GM12874 (cell line): ENCODE measurements around the gene INHA.

ENCODE experiments used
- TF ChIP-seq, protein P1 (sequence below): IDR thresholded peaks from 2 replicates; pipeline ENCODE4 v1.5.1; 2011; ENCODE audit warnings: low read depth, mild to moderate bottlenecking, control low read depth, low read length, moderate library complexity; ENCODE audit not compliant: insufficient read depth

The INHA gene

DNA sequence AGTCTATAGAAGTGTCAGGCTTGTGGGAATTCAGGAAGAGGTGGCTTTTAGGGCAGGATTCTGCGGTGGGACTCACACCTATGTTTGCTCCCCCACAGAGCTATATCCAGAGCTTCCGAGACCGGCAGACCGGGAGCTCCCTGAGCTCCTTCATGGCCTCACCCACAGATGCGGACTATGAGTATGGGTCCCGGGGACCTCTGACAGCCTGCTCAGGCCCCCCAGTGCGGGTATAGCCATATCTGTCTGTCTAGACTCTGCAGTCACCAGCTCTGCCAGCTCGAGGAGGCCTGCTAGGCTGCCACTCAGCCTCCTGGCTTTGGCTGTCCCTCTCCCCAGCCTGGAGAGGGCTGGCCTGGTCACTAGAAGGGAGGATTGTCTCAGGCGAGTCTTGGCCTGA, 22.5 kb upstream of the INHA start:
- TF ChIP-seq, protein P1, sequence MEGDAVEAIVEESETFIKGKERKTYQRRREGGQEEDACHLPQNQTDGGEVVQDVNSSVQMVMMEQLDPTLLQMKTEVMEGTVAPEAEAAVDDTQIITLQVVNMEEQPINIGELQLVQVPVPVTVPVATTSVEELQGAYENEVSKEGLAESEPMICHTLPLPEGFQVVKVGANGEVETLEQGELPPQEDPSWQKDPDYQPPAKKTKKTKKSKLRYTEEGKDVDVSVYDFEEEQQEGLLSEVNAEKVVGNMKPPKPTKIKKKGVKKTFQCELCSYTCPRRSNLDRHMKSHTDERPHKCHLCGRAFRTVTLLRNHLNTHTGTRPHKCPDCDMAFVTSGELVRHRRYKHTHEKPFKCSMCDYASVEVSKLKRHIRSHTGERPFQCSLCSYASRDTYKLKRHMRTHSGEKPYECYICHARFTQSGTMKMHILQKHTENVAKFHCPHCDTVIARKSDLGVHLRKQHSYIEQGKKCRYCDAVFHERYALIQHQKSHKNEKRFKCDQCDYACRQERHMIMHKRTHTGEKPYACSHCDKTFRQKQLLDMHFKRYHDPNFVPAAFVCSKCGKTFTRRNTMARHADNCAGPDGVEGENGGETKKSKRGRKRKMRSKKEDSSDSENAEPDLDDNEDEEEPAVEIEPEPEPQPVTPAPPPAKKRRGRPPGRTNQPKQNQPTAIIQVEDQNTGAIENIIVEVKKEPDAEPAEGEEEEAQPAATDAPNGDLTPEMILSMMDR = no peak

DNA sequence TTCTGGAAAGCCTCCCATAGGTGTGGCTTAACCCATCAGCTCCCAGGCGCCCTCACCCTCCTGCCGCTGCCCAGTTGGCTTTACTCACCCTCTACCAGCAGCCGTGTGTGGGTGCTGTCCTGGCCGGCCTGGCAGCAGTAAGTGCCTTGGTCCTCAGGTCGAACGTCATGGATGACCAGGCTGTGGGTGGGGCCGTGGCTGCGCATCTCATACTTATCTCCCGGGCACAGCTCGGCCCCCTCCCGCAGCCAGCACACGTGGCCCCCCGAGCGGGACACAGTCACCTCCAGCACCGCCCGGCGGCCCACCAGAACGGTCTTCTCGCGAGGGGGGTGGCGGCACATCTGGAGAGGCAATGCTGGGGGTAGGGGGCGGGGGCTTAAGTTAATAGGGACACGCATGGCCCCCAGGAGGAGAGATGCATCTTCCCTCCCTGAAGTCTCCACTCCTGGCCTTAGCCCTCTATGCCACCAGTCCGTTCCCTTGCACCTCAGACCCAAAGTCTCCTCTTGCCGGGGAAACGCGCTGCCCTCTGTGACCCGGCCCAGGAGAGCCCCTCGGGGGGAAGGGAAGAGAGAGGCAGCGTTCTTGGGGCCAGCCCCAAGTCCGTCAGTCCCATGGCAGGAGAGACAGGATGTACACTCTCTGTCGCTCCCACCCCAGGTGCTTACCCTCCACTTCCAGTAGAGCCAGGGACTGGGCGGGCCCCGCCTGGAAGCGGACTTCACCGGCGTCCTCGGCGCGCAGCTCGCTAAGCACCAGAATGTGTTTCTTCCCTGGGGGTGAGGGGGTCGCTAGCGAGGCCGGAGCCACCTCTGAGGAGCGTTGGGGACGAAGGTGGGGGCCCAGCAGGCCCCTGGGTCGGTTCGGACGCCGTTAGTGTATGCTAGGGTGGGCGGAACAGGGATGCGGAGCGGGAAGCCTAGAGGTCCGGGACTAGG, 20.4 kb upstream of the INHA start:
- TF ChIP-seq, protein P1 = no peak

DNA sequence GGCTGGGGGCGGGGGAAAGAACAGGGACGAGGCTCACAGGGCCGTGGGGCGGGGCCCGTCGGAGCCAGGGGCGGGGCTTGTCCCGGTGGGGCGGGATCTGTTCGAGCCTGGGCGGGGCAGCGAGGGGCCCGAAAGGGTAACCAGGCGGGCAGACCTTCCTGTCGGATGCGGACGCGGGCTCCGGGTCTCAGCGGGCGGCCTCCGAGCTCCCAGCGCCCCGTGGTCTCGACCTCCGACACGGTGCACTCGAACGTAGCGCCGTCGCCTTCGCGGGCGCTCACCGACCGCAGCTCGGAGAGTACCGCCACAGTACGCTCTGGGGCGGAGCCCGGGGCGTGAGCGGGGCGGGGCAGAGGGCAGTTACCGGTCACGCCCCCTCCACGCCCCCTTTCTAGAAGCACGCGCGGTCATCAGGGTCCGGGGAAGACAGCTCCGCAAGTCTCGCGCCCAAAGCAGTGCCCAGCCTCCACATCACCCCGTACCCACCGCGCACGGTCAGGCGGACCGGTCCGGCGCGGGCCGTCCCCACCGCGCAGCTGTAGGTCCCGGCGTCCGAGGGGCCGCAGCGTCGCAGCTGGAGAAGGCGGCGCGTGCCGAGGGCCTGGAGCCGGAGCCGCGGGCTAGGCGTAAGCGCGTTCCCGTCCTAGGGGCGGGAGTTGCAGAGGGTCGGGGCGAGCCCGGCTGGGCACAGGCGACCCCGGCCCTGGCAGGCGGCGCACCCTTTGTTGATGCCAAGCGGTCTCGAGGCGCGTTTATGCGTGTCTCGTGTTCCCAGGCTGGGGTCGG, 19.5 kb upstream of the INHA start:
- TF ChIP-seq, protein P1 = no peak

DNA sequence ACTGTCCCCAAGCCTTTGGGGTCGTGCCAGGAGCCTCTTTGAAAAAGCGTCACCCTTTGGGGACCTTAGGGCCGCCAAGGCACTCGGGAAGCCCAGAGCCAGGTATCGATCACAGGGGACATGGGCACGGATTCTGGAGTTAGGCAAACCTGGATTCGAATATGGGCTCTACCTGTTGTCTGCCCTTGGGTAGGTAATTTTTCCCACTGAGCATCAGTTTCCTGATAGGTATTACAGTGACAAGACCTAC, 19.0 kb upstream of the INHA start:
- TF ChIP-seq, protein P1 = no peak

DNA sequence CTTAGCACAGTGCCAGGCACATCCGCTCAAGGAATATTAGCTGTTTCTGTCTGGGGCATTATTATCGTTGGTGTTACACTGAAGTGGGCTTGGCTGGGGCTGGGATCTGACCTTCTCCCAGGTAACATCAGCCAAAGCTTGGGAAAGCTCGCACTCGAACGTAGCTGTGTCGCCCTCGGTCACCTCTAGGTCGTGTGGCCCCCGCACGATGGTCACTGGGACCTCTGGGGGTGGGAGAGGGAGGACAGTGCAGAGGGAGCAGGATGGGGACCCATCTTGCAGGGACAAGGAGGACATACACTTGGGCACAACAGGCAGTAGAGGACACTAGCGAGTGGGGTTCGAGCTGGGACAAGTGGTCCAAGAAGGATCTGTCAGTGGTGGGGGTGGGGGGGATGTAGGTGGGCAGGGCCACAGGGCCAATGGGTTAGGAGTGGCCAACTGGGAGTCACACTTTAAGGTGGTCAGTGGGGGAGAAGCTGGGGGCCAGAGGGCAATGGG, 18.6 kb upstream of the INHA start:
- TF ChIP-seq, protein P1 = no peak

DNA sequence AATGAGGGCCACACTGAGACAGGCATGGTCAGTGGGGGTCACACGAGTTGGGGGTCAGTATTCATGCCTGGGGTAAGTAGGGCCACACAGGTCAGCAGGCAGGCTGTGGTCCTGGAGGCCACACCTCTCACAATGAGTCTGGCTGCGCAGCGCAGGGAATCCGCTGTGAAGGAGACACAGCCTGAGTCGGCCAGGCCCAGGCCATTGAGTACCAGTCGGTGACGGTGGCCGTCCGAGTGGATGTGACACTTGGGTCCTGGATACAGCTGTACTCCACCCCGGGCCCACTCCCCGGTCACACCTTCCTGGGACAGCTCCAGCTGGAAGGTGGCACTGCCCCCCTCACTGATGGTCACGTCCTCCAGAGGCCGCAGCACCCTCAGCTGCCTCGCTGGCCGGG, 17.8 kb upstream of the INHA start:
- TF ChIP-seq, protein P1 = no peak

DNA sequence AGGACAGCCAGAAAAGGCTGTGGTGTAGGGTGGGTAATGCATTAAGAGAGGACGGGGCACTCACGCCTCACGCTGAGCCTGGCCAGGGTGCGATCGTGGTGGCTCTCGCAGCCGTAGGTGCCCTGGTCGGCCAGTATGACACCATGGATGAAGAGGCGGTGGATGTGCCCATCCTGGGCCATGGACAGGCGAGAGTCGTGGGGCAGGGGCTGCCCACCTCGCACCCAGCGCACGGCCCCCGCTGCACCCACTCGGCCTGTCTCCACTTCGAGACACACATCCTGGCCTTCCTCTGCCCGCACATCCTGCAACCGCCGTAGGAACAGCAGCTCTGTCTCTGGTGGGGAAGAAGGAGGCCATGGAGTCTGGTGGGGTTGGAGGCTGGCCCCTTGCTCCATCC, 16.2 kb upstream of the INHA start:
- TF ChIP-seq, protein P1 = no peak
